ENCODE data around the gene NFIX. TPM values are rescaled to one million over a fixed set of nuclear protein-coding genes. Genes with fewer than 3 reads are reported as not detected.

The NFIX gene
- total and polyA plus RNA-seq, 2 donors from 2014 or later, result 4.3 to 65.0 TPM

DNA sequence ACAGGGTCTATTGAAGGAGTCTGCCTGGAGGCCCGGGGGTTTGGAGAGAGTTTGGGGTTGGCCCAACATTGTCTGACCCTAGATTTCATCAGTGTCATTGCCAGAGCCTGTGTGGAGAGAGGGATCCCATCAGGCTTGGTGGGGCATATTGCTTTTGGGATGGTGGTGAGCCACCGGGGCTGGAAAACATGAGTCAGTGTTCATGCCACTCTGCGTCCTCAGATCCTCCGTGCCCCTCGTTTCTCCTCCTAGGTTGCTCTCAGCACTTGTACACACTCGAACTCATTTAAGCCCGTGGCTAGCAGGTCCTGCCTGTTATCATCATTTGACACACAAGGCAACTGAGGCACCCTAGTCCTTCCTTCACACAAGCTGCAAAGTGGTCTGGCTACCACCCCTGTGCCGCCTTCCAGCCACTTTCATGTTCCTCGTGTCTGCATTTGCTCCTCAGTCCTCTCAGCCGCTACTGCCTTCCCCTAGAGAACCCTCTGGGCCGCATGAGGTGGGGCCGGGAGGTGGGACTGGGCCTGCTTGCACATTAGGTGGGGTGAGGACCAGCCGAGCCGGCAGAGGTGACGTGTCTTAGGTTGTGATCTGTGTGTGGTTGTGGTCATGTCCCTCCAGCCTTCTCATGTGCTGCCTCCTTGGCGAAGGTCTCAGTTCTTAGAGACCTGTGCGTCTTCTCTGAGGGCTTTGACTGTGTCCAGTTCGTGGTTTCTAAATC, 126.4 kb downstream of the NFIX start:
- Histone ChIP-seq H3K4me3 (ENCODE audit: low read length in 3 of 3) (no peak overlapping the region), H3K27ac (ENCODE audit: low read depth in 2 of 2, low read length in 2 of 2) (no peak overlapping the region), H3K9me3 (ENCODE audit: control insufficient read depth in 2 of 3, insufficient read depth in 1 of 3, low read length in 3 of 3) (no peaks in the 10 kb centered on the region), H3K36me3 (ENCODE audit: control insufficient read depth in 2 of 3, insufficient read depth in 3 of 3, low read length in 3 of 3) (peaks cover 0 to 3% (median 0%) of the 10 kb centered on the region in 3 donors), H3K4me1 (ENCODE audit: control insufficient read depth in 2 of 3, insufficient read depth in 2 of 3, low read depth in 1 of 3, low read length in 3 of 3) (peaks cover 2 to 27% (median 8%) of the 10 kb centered on the region in 3 donors), H3K27me3 (ENCODE audit: control insufficient read depth, insufficient read depth, low read length) (no peaks in the 10 kb centered on the region), H3K9ac (ENCODE audit: low read length in 3 of 3) (no peak overlapping the region)
- DNase-seq (no peak), FAIRE-seq (no peak)
- TF ChIP-seq, protein P1, sequence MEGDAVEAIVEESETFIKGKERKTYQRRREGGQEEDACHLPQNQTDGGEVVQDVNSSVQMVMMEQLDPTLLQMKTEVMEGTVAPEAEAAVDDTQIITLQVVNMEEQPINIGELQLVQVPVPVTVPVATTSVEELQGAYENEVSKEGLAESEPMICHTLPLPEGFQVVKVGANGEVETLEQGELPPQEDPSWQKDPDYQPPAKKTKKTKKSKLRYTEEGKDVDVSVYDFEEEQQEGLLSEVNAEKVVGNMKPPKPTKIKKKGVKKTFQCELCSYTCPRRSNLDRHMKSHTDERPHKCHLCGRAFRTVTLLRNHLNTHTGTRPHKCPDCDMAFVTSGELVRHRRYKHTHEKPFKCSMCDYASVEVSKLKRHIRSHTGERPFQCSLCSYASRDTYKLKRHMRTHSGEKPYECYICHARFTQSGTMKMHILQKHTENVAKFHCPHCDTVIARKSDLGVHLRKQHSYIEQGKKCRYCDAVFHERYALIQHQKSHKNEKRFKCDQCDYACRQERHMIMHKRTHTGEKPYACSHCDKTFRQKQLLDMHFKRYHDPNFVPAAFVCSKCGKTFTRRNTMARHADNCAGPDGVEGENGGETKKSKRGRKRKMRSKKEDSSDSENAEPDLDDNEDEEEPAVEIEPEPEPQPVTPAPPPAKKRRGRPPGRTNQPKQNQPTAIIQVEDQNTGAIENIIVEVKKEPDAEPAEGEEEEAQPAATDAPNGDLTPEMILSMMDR (IDR thresholded peaks at IDR 0.05; ENCODE audit: borderline replicate concordance, extremely low read depth, insufficient read depth), result no peak
- intact Hi-C loops (cut with DNase I), result no loop called here

- Histone ChIP-seq H3K9me3 (ENCODE audit: control insufficient read depth in 2 of 3, insufficient read depth in 1 of 3, low read length in 3 of 3) (no peaks in the 10 kb centered on the region), H3K27me3 (ENCODE audit: control insufficient read depth, insufficient read depth, low read length) (no peaks in the 10 kb centered on the region), H3K36me3 (ENCODE audit: control insufficient read depth in 2 of 3, insufficient read depth in 3 of 3, low read length in 3 of 3) (peaks cover 0 to 3% (median 0%) of the 10 kb centered on the region in 3 donors), H3K27ac (ENCODE audit: low read depth in 2 of 2, low read length in 2 of 2) (no peak overlapping the region), H3K9ac (ENCODE audit: low read length in 3 of 3) (no peak overlapping the region), H3K4me1 (ENCODE audit: control insufficient read depth in 2 of 3, insufficient read depth in 2 of 3, low read depth in 1 of 3, low read length in 3 of 3) (peaks cover 2 to 24% (median 8%) of the 10 kb centered on the region in 3 donors), H3K4me3 (ENCODE audit: low read length in 3 of 3) (no peak overlapping the region)
- intact Hi-C loops (cut with DNase I), result no loop called here
- TF ChIP-seq, protein P1 (IDR thresholded peaks at IDR 0.05; ENCODE audit: borderline replicate concordance, extremely low read depth, insufficient read depth), result no peak
- DNase-seq, result no peak
- FAIRE-seq, result no peak
Measured at GRCh38 chr19:13122275-13122878, 127.1 kb downstream of the NFIX start.

DNA sequence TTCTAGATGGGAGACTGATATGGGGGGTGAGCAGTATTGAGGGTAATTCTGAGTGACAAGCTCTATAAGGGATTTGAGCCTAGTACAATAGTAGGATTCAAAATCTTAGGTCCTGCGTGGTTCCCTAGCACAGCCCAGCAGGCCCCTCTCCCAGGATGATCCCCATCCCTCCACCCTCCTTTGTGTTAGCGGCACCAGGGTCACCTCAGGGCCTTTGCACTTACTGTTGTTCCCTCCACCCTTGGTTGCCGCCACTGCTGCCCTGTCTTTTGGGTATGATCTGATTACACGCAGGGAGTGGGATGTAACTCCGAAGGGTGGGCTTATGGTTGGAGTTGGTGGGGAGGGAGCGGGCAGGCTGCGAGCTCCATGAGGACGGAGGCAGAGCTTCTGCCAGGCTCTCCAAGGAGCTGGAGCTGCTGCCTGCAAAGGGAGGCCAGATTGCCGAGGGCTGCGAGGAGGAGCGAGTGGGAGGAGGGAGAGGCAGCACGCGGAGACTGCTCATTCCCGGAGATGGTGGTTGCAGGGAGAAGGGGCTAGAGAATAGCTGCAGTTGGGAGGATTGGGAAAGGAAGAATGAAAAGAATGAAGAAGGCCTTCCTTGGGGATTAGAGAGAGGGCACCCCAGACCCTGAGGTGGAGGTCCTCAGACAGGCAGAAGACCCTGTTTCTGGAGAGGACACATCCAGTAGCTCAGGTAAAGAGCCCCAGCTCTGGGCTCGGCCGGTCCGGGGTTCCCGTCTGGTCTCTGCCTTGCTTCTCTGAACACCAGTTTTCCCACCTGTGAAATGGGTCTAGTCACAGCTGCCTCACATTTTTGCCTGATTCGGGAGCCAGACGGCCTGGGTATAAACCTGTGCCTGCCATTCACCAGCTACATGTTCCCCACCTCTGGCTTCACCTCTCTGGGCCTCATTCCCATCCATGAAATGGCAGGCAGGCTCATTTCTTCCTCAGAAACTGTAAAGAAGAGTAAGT, 128.0 kb downstream of the NFIX start:
- no peaks in the 10 kb centered on the region for H3K9me3 ChIP-seq (ENCODE audit: control insufficient read depth in 2 of 3, insufficient read depth in 1 of 3, low read length in 3 of 3)
- no peaks in the 10 kb centered on the region for H3K27me3 ChIP-seq (ENCODE audit: control insufficient read depth, insufficient read depth, low read length)
- H3K27ac ChIP-seq (ENCODE audit: low read depth in 2 of 2, low read length in 2 of 2), result no peak overlapping the region
- TF ChIP-seq, protein P1 (IDR thresholded peaks at IDR 0.05; ENCODE audit: borderline replicate concordance, extremely low read depth, insufficient read depth), result no peak
- FAIRE-seq (no peak), DNase-seq (no peak)
- H3K9ac ChIP-seq (ENCODE audit: low read length in 3 of 3), result no peak overlapping the region
- H3K36me3 ChIP-seq (ENCODE audit: control insufficient read depth in 2 of 3, insufficient read depth in 3 of 3, low read length in 3 of 3), result peaks cover 0 to 3% (median 0%) of the 10 kb centered on the region in 3 donors
- peaks cover 2 to 24% (median 8%) of the 10 kb centered on the region in 3 donors for H3K4me1 ChIP-seq (ENCODE audit: control insufficient read depth in 2 of 3, insufficient read depth in 2 of 3, low read depth in 1 of 3, low read length in 3 of 3)
- intact Hi-C loops (cut with DNase I), result no loop called here
- H3K4me3 ChIP-seq (ENCODE audit: low read length in 3 of 3), result no peak overlapping the region
